Neural progenitor cell (in vitro differentiated cells): ENCODE results near the gene KIAA0232.

Source experiments
- EZH2 ChIP-seq: fragments of 200-600 bp; sonication (generic); IDR thresholded peaks from 2 replicates; pipeline ENCODE4 v1.6.1; 2017; ENCODE audit warnings: antibody characterized with exemption, mild to moderate bottlenecking, moderate library complexity
- TF ChIP-seq, protein P1 (sequence below): fragments of 200-600 bp; sonication (generic); IDR thresholded peaks from 2 replicates; pipeline ENCODE4 v1.5.1; 2017; ENCODE audit warnings: antibody characterized with exemption, mild to moderate bottlenecking

DNA sequence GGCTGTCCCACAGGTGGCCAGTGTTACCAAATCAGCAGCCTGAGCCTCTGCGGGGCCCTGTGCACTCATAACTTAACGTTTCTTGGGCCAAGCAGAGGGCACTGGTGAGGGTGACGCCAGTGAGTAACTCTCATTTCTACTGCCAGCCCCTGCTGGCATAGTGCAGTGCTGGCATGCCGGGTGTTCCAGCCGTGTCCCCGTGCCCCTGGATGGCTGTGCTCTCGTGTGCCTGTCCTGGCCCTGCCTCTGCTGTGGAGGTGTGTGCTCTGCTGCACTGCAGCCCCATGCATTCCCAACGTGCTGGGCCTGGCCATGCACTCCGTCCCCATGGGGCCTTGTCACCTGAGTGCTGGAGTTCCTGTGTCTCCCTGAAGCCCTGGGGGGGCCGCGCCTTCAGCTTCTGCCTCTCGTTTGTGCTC, 141.8 kb downstream of the KIAA0232 start:
- TF ChIP-seq EZH2 = no peak
- TF ChIP-seq, protein P1, sequence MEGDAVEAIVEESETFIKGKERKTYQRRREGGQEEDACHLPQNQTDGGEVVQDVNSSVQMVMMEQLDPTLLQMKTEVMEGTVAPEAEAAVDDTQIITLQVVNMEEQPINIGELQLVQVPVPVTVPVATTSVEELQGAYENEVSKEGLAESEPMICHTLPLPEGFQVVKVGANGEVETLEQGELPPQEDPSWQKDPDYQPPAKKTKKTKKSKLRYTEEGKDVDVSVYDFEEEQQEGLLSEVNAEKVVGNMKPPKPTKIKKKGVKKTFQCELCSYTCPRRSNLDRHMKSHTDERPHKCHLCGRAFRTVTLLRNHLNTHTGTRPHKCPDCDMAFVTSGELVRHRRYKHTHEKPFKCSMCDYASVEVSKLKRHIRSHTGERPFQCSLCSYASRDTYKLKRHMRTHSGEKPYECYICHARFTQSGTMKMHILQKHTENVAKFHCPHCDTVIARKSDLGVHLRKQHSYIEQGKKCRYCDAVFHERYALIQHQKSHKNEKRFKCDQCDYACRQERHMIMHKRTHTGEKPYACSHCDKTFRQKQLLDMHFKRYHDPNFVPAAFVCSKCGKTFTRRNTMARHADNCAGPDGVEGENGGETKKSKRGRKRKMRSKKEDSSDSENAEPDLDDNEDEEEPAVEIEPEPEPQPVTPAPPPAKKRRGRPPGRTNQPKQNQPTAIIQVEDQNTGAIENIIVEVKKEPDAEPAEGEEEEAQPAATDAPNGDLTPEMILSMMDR = no peak
